HUES64 (cell line): ENCODE measurements around the gene TFDP1.

Experiments used
- H3K27ac ChIP-seq: 2 replicates; pipeline ENCODE4 v1.7.0; 2013; ENCODE audit warnings: low read depth, low read length, inconsistent platforms
- H3K27me3 ChIP-seq: 2 replicates; pipeline ENCODE4 v1.6.1; 2013; ENCODE audit warnings: mild to moderate bottlenecking, low read length; ENCODE audit not compliant: insufficient read depth
- H3K36me3 ChIP-seq: 2 replicates; pipeline ENCODE4 v1.6.1; 2013; ENCODE audit warnings: mild to moderate bottlenecking, low read length; ENCODE audit not compliant: insufficient read depth
- H3K4me1 ChIP-seq: 2 replicates; pipeline ENCODE4 v1.6.1; 2013; ENCODE audit warnings: mild to moderate bottlenecking, low read length, moderate library complexity; ENCODE audit not compliant: insufficient read depth
- H3K4me3 ChIP-seq: 2 replicates; pipeline ENCODE4 v1.5.1; 2013; ENCODE audit warnings: mild to moderate bottlenecking, low read length, moderate library complexity
- H3K9ac ChIP-seq: 2 replicates; pipeline ENCODE4 v1.6.1; 2013; ENCODE audit warnings: mild to moderate bottlenecking, low read depth, low read length
- H3K9me3 ChIP-seq: 2 replicates; pipeline ENCODE4 v1.6.1; 2013; ENCODE audit warnings: low read depth, low read length; ENCODE audit not compliant: insufficient read depth
- WGBS: fragments of 150-250, 120-280 bp; methylation state at CpG from one replicate; pipeline ENCODE4 v1.1.7; 2013; ENCODE audit warnings: missing lambda C conversion rate; 5-methylcytosine and 5-hydroxymethylcytosine counted together

Gene TFDP1

GRCh38 chr13:113544071-113544891 lies 40.3 kb upstream of the TFDP1 start:
- 93% methylated on average over 37 of the region's 37 CpGs for WGBS
- Histone ChIP-seq H3K4me3 (no peak overlapping the region), H3K36me3 (peaks cover 18% of the 10 kb centered on the region), H3K9ac (no peak overlapping the region), H3K27ac (no peak overlapping the region), H3K27me3 (no peaks in the 10 kb centered on the region), H3K4me1 (no peaks in the 10 kb centered on the region), H3K9me3 (no peaks in the 10 kb centered on the region)

DNA sequence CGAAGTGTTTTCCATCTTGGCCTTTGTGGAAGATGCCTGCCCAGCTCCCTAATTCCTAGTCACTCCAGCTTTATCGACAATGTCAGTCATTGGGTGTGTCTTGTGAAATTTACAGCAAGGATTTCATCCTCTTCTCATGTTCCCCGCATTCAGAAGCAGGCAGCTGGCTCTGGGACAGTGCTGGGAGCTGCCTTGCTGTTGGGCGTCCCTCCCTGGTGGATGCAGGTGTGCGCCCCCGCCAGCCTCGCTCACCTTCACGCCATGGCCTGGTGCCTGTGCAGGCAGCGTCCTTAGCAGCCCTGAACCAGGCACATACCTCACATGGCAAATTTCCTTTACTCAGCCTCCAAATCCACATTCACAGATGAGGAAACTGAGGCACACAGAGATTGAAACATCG lies 39.7 kb upstream of the TFDP1 start:
- Histone ChIP-seq H3K9ac (no peak overlapping the region), H3K27me3 (no peaks in the 10 kb centered on the region), H3K4me1 (no peaks in the 10 kb centered on the region), H3K36me3 (peaks cover 17% of the 10 kb centered on the region), H3K27ac (no peak overlapping the region), H3K9me3 (no peaks in the 10 kb centered on the region), H3K4me3 (no peak overlapping the region)
- WGBS, result 94% methylated on average over 10 of the region's 10 CpGs

DNA sequence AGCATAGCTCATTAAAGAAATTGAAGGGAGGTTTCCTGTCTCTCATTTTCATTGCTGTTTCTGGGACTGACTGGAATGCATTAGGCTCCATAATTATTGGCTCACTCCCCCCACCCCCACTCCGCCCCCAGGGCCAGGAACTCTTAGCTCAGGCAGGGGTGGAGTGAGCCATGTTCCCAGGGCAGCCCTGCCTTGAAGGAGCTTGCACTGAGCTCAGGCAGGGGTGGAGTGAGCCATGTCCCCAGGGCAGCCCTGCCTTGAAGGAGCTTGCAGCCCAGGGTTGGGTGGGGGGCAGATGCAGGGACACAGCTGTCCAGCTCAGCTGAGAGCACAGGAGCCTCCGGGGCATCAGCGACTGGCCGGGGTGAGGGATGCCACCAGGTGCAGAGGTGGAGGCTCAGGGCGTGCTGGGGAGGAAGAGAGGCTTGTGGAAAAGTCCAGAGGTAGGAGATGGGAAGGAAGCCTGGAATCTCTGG lies 39.1 kb upstream of the TFDP1 start:
- Histone ChIP-seq H3K4me1 (no peaks in the 10 kb centered on the region), H3K27ac (no peak overlapping the region), H3K9me3 (no peaks in the 10 kb centered on the region), H3K36me3 (peaks cover 15% of the 10 kb centered on the region), H3K27me3 (no peaks in the 10 kb centered on the region), H3K9ac (no peak overlapping the region), H3K4me3 (no peak overlapping the region)
- WGBS, result 86% methylated on average over 5 of the region's 5 CpGs

DNA sequence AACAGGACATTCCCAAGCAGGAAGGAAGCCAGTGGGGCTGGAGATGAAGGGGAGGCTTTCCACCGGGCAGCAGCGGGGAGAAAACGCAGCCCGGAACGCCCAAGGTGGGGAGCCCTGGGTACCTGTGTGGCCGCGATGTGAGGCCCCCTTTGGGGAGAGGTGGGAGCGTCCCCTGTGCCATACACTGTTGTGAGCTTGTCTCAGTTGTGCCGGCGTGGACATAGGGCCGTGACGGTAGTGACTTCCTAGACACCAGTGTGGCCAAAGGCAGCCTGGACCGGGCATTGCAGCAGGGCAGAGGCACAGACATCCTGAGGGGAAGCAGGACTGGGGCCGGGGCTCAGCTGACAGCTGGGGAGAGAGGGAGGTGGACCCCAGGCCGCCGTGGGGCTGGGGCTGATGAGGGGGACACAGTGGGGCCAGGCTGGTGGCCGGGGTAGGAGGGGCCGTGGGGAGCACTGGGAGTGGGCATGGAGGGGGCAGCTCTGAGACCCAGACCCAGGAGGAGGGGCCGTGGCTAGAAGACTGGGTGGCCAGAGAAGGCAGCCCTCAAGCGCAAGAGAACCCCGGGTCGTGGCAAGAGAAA lies 38.5 kb upstream of the TFDP1 start:
- WGBS, result 90% methylated on average over 22 of the region's 22 CpGs
- H3K27ac ChIP-seq, result no peak overlapping the region

GRCh38 chr13:113546571-113547237 lies 37.8 kb upstream of the TFDP1 start:
- H3K36me3 ChIP-seq, result peaks cover 18% of the 10 kb centered on the region; the same call in 1 of the 2 replicates
- H3K9me3 ChIP-seq, result no peaks in the 10 kb centered on the region
- no peak overlapping the region for H3K4me3 ChIP-seq
- H3K27me3 ChIP-seq, result no peaks in the 10 kb centered on the region
- 91% methylated on average over 19 of the region's 19 CpGs for WGBS
- H3K9ac ChIP-seq, result no peak overlapping the region
- H3K4me1 ChIP-seq, result no peaks in the 10 kb centered on the region
- no peak overlapping the region for H3K27ac ChIP-seq

More for the DNA sequence above, 38.5 kb upstream of the TFDP1 start:
- Histone ChIP-seq H3K4me1 (no peaks in the 10 kb centered on the region), H3K9ac (no peak overlapping the region), H3K9me3 (no peaks in the 10 kb centered on the region), H3K4me3 (no peak overlapping the region), H3K27me3 (no peaks in the 10 kb centered on the region), H3K36me3 (peaks cover 15% of the 10 kb centered on the region)

DNA sequence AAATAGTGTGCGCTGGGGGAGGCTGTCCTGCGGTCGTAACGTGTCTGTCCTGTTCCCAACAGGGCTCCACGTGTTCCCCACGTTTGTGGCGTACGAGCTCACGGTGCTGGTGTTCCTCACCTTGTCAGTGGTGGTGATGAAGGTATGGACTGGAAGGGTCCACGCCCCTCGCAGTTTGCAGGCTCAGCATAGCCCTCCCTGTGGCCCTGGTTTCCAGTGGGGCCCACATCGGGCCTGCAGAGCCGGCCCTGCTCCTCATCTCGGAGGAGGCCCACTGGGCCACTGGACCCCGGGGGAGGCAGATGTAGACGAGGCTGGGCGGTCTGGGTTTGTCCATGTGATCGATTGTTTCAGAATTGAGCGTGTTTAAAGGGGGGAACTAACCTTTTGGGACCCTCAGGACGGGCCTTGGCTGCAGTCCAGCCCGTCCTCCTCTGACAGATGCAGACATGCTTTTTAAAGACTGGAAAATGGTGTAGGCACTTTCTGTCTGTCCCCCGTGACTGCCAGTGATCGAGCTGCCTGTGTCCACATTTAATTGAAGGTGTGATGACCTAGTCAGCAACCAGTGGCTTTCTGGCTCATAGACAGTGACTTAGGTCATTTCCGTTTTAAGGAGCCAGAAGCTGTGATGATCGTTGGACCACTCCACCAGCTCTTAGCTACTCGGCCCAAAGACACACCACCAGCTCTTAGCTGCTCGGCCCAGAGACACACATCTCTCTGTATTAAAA lies 37.1 kb upstream of the TFDP1 start:
- no peak overlapping the region for H3K27ac ChIP-seq
- 96% methylated on average over 27 of the region's 27 CpGs for WGBS

GRCh38 chr13:113548171-113548641 lies 36.3 kb upstream of the TFDP1 start:
- H3K4me3 ChIP-seq, result no peak overlapping the region
- H3K27me3 ChIP-seq, result no peaks in the 10 kb centered on the region
- H3K36me3 ChIP-seq, result peaks cover 15% of the 10 kb centered on the region; the same call in 1 of the 2 replicates
- H3K27ac ChIP-seq, result no peak overlapping the region
- no peaks in the 10 kb centered on the region for H3K9me3 ChIP-seq
- H3K4me1 ChIP-seq, result no peaks in the 10 kb centered on the region
- WGBS, result 94% methylated on average over 32 of the region's 32 CpGs
- H3K9ac ChIP-seq, result no peak overlapping the region; the same call in 1 of the 2 replicates

More for the DNA sequence above, 37.1 kb upstream of the TFDP1 start:
- no peak overlapping the region for H3K4me3 ChIP-seq
- H3K9ac ChIP-seq, result no peak overlapping the region
- H3K9me3 ChIP-seq, result no peaks in the 10 kb centered on the region
- no peaks in the 10 kb centered on the region for H3K4me1 ChIP-seq
- peaks cover 17% of the 10 kb centered on the region; the same call in 1 of the 2 replicates for H3K36me3 ChIP-seq
- no peaks in the 10 kb centered on the region for H3K27me3 ChIP-seq

DNA sequence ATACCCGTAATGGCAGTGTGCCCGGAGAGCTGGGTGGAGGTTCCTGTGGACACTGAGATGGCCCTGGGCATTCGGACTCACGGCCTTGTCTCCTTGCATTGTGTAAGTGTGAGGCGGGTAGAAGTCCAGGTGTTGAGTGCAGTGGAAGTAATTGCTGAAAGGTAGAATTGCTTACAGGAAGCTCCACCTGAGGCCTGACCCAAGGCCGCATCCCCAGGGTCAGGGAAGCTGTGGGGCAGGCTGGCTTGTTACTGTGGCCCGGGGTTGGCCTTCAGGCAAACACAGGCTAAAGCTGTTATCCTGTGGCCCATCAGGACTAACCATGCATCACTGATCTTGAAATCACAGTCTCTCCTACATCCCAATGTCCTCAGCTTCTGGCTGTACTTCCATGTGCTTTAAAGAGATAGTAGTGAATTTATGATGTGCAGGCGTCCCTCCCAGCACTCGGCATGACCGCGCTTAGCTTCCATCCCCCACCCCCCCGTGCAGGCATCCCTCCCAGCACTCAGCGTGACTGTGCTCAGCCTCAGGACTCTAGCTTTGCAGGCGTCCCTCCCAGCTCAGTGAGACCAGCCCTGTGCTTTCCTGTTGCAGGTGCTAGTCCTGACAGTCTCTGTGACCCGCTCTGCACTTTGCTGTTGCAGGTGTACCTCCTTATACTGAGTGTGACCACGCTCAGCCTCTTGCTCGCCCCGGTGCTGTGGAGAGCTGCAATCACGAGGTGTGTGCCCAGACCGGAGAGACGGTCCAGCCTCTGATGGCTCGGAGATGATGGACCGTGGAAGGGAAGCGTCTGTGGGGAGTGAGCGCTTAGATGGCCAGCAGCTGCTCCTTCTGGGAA lies 35.6 kb upstream of the TFDP1 start:
- Histone ChIP-seq H3K36me3 (peaks cover 15% of the 10 kb centered on the region; the same call in 1 of the 2 replicates), H3K9ac (no peak overlapping the region), H3K27me3 (no peaks in the 10 kb centered on the region), H3K9me3 (no peaks in the 10 kb centered on the region), H3K4me1 (no peaks in the 10 kb centered on the region), H3K27ac (no peak overlapping the region), H3K4me3 (no peak overlapping the region)
- 94% methylated on average over 25 of the region's 25 CpGs for WGBS

DNA sequence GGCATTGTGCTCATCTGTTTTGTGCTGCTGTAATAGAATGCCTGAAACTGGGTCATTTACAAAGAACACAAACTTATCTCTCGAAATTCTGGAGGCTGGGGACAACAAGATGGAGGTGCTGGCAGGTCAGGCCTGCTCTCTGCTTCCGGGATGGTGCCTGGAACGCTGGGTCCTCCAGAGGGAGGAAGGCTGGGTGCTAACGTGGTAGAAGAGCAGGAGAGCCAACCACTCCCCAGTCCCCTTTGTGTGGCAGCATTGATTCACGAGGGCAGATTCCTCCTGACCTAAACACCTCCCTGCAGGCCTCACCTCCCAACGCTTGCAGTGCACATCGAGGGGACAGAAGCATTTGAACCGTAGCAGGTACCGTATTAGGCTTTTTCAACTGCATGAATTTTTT lies 34.1 kb upstream of the TFDP1 start:
- Histone ChIP-seq H3K36me3 (peaks cover 11% of the 10 kb centered on the region; the same call in 1 of the 2 replicates), H3K4me1 (no peaks in the 10 kb centered on the region), H3K27ac (no peak overlapping the region), H3K27me3 (no peaks in the 10 kb centered on the region), H3K4me3 (no peak overlapping the region), H3K9ac (no peak overlapping the region), H3K9me3 (no peaks in the 10 kb centered on the region)
- 86% methylated on average over 9 of the region's 9 CpGs for WGBS
